Activated naive CD8-positive, alpha-beta T cell treated with anti-CD3 and anti-CD28 coated beads, Interleukin-2, amount 50 U/mL, for 24 hours (primary cell): ENCODE measurements around the gene ATP1B2.

Source experiments
- ATAC-seq: fragments of 150-1000 bp; cut with Tn5 transposase; one replicate; pipeline ENCODE4 v1.10.0; 2021
- DNase-seq: peaks from one replicate; pipeline ENCODE4 v3.0.0; 2021
- H3K27ac Mint-ChIP-seq: one replicate; pipeline ENCODE4 v1.8.0; 2021; ENCODE audit warnings: mild to moderate bottlenecking, mixed read lengths
- H3K27me3 Mint-ChIP-seq: one replicate; pipeline ENCODE4 v1.8.0; 2021; ENCODE audit warnings: mixed read lengths
- H3K36me3 Mint-ChIP-seq: one replicate; pipeline ENCODE4 v1.8.0; 2021; ENCODE audit warnings: low read depth, mixed read lengths
- H3K4me1 Mint-ChIP-seq: one replicate; pipeline ENCODE4 v1.8.0; 2021; ENCODE audit warnings: mixed read lengths
- H3K4me3 Mint-ChIP-seq: one replicate; pipeline ENCODE4 v1.8.0; 2021; ENCODE audit warnings: mild to moderate bottlenecking, moderate library complexity, mixed read lengths
- H3K9me3 Mint-ChIP-seq: one replicate; pipeline ENCODE4 v1.8.0; 2021; ENCODE audit warnings: mixed read lengths

ATP1B2 gene

GRCh38 chr17:7685533-7686221, 35.0 kb downstream of the ATP1B2 start:
- peak; percentile 91 for DNase-seq
- Mint-ChIP-seq H3K4me3 (peak overlapping the region; percentile 92), H3K36me3 (peaks cover 33% of the 10 kb centered on the region), H3K27ac (peak overlapping the region; percentile 96), H3K4me1 (peaks cover 50% of the 10 kb centered on the region), H3K9me3 (no peaks in the 10 kb centered on the region), H3K27me3 (no peaks in the 10 kb centered on the region)
- ATAC-seq = peak; percentile 62

GRCh38 chr17:7686222-7687071, 35.7 kb downstream of the ATP1B2 start:
- peaks cover 50% of the 10 kb centered on the region for H3K4me1 Mint-ChIP-seq
- peak; percentile 31 for ATAC-seq
- DNase-seq = peak; percentile 77

GRCh38 chr17:7687072-7687907, 36.6 kb downstream of the ATP1B2 start, which contains the start of gene TP53:
Gene TP53, minus strand, starts transcription at chr17:7687490. Its CDS starts 10,896 bp downstream, at chr17:7676594.
- peaks cover 50% of the 10 kb centered on the region for H3K4me1 Mint-ChIP-seq
- H3K4me3 Mint-ChIP-seq = peak within 1 kb of the TSS; percentile 92
- no peaks in the 10 kb centered on the region for H3K9me3 Mint-ChIP-seq
- H3K36me3 Mint-ChIP-seq = peaks cover 39% of the 10 kb centered on the region
- peak within 1 kb of the TSS; percentile 96 for H3K27ac Mint-ChIP-seq
- DNase-seq = peak; percentile 86
- H3K27me3 Mint-ChIP-seq = no peaks in the 10 kb centered on the region
- ATAC-seq = peak; percentile 38

More at GRCh38 chr17:7686222-7687071, 35.7 kb downstream of the ATP1B2 start:
- Mint-ChIP-seq H3K9me3 (no peaks in the 10 kb centered on the region), H3K27ac (peak overlapping the region; percentile 96), H3K4me3 (peak overlapping the region; percentile 92), H3K36me3 (peaks cover 37% of the 10 kb centered on the region), H3K27me3 (no peaks in the 10 kb centered on the region)

- peaks cover 46% of the 10 kb centered on the region for H3K4me1 Mint-ChIP-seq
- H3K27ac Mint-ChIP-seq = peak within 1 kb of the TSS; percentile 96
- H3K27me3 Mint-ChIP-seq = no peaks in the 10 kb centered on the region
- no peaks in the 10 kb centered on the region for H3K9me3 Mint-ChIP-seq
- H3K4me3 Mint-ChIP-seq = peak within 1 kb of the TSS; percentile 92
- peak; percentile 89 for ATAC-seq
- peak; percentile 96 for DNase-seq
- H3K36me3 Mint-ChIP-seq = peaks cover 43% of the 10 kb centered on the region
These were observed 37.4 kb downstream of the ATP1B2 start, which contains the start of gene WRAP53 for GRCh38 chr17:7687908-7688807. Gene WRAP53, plus strand, starts transcription at chr17:7688477. Its CDS starts 172 bp downstream, at chr17:7688649.

- peak overlapping the region; percentile 96 for H3K27ac Mint-ChIP-seq
- no peak for DNase-seq
- peaks cover 43% of the 10 kb centered on the region for H3K4me1 Mint-ChIP-seq
These were observed 38.1 kb downstream of the ATP1B2 start for GRCh38 chr17:7688808-7689316.

GRCh38 chr17:7695586-7695985, 44.9 kb downstream of the ATP1B2 start:
- Mint-ChIP-seq H3K4me1 (no peaks in the 10 kb centered on the region), H3K27me3 (no peaks in the 10 kb centered on the region), H3K9me3 (no peaks in the 10 kb centered on the region), H3K27ac (no peak overlapping the region), H3K4me3 (no peak overlapping the region), H3K36me3 (peaks cover 54% of the 10 kb centered on the region)
- DNase-seq = no peak
- no peak for ATAC-seq

More at GRCh38 chr17:7688808-7689316, 38.1 kb downstream of the ATP1B2 start:
- ATAC-seq = no peak
- Mint-ChIP-seq H3K9me3 (no peaks in the 10 kb centered on the region), H3K4me3 (peak overlapping the region; percentile 92), H3K27me3 (no peaks in the 10 kb centered on the region), H3K36me3 (peaks cover 45% of the 10 kb centered on the region)

GRCh38 chr17:7697828-7698588, 47.3 kb downstream of the ATP1B2 start:
- H3K27me3 Mint-ChIP-seq = no peaks in the 10 kb centered on the region
- peaks cover 54% of the 10 kb centered on the region for H3K36me3 Mint-ChIP-seq
- H3K4me1 Mint-ChIP-seq = no peaks in the 10 kb centered on the region

GRCh38 chr17:7700510-7700909, 49.8 kb downstream of the ATP1B2 start:
- Mint-ChIP-seq H3K4me3 (no peak overlapping the region), H3K27me3 (peaks cover 14% of the 10 kb centered on the region), H3K36me3 (peaks cover 39% of the 10 kb centered on the region)

More at GRCh38 chr17:7697828-7698588, 47.3 kb downstream of the ATP1B2 start:
- ATAC-seq (no peak), DNase-seq (no peak)
- no peaks in the 10 kb centered on the region for H3K9me3 Mint-ChIP-seq
- no peak overlapping the region for H3K4me3 Mint-ChIP-seq
- H3K27ac Mint-ChIP-seq = no peak overlapping the region

GRCh38 chr17:7701681-7702080, 51.0 kb downstream of the ATP1B2 start:
- H3K4me1 Mint-ChIP-seq = peaks cover 17% of the 10 kb centered on the region
- no peak overlapping the region for H3K4me3 Mint-ChIP-seq
- peaks cover 26% of the 10 kb centered on the region for H3K27me3 Mint-ChIP-seq
- no peak for ATAC-seq
- DNase-seq = no peak
- H3K36me3 Mint-ChIP-seq = peaks cover 30% of the 10 kb centered on the region
- H3K9me3 Mint-ChIP-seq = no peaks in the 10 kb centered on the region
- H3K27ac Mint-ChIP-seq = no peak overlapping the region

More at GRCh38 chr17:7700510-7700909, 49.8 kb downstream of the ATP1B2 start:
- no peak for ATAC-seq
- Mint-ChIP-seq H3K27ac (no peak overlapping the region), H3K4me1 (peaks cover 13% of the 10 kb centered on the region), H3K9me3 (no peaks in the 10 kb centered on the region)
- no peak for DNase-seq

- Mint-ChIP-seq H3K4me3 (no peak overlapping the region), H3K9me3 (no peaks in the 10 kb centered on the region), H3K27me3 (peaks cover 32% of the 10 kb centered on the region), H3K27ac (no peak overlapping the region), H3K36me3 (peaks cover 24% of the 10 kb centered on the region), H3K4me1 (peaks cover 17% of the 10 kb centered on the region)
- no peak for ATAC-seq
- no peak for DNase-seq
These were observed 52.0 kb downstream of the ATP1B2 start for GRCh38 chr17:7702776-7703175.

GRCh38 chr17:7703584-7704479, 53.1 kb downstream of the ATP1B2 start:
- ATAC-seq = peak; percentile 65
- Mint-ChIP-seq H3K36me3 (peaks cover 18% of the 10 kb centered on the region), H3K27ac (no peak overlapping the region), H3K9me3 (no peaks in the 10 kb centered on the region), H3K4me3 (no peak overlapping the region), H3K27me3 (peaks cover 36% of the 10 kb centered on the region), H3K4me1 (peaks cover 17% of the 10 kb centered on the region)
- DNase-seq = no peak
